Neural cell (in vitro differentiated cells): ENCODE data around the gene NBDY.

Experiments used
- CTCF ChIP-seq: fragments of 450-650 bp; IDR thresholded peaks from 2 replicates; pipeline ENCODE4 v1.5.1; 2014; ENCODE audit warnings: antibody characterized with exemption, mild to moderate bottlenecking, moderate library complexity; ENCODE audit not compliant: poor library complexity, severe bottlenecking
- EP300 ChIP-seq: fragments of 450-650 bp; conservative IDR thresholded peaks from 2 replicates; pipeline ENCODE4 v1.6.1; 2014; ENCODE audit warnings: antibody characterized with exemption, mild to moderate bottlenecking, moderate library complexity; ENCODE audit not compliant: poor library complexity, severe bottlenecking
- EZH2 ChIP-seq: fragments of 200-600, 300-800 bp; shearing (Covaris generic), sonication (generic); IDR thresholded peaks from 2 replicates; pipeline ENCODE4 v1.6.1; 2014; ENCODE audit warnings: antibody characterized with exemption, low read length, borderline replicate concordance, mild to moderate bottlenecking; ENCODE audit not compliant: insufficient read depth, poor library complexity, severe bottlenecking
- POLR2AphosphoS5 ChIP-seq: IDR thresholded peaks from 2 replicates; pipeline ENCODE4 v1.6.1; 2012
- RAD21 ChIP-seq: fragments of 450-650 bp; conservative IDR thresholded peaks from 2 replicates; pipeline ENCODE4 v1.6.1; 2014; ENCODE audit warnings: antibody characterized with exemption, mild to moderate bottlenecking, moderate library complexity
- TAF1 ChIP-seq: IDR thresholded peaks from 2 replicates; pipeline ENCODE4 v1.6.1; 2012; ENCODE audit warnings: low read depth
- TF ChIP-seq, protein P1 (sequence below): IDR thresholded peaks from 2 replicates; pipeline ENCODE4 v1.6.1; 2012; ENCODE audit warnings: borderline replicate concordance

- TF ChIP-seq POLR2AphosphoS5 = no peak
- TF ChIP-seq CTCF = no peak
- TF ChIP-seq, protein P1, sequence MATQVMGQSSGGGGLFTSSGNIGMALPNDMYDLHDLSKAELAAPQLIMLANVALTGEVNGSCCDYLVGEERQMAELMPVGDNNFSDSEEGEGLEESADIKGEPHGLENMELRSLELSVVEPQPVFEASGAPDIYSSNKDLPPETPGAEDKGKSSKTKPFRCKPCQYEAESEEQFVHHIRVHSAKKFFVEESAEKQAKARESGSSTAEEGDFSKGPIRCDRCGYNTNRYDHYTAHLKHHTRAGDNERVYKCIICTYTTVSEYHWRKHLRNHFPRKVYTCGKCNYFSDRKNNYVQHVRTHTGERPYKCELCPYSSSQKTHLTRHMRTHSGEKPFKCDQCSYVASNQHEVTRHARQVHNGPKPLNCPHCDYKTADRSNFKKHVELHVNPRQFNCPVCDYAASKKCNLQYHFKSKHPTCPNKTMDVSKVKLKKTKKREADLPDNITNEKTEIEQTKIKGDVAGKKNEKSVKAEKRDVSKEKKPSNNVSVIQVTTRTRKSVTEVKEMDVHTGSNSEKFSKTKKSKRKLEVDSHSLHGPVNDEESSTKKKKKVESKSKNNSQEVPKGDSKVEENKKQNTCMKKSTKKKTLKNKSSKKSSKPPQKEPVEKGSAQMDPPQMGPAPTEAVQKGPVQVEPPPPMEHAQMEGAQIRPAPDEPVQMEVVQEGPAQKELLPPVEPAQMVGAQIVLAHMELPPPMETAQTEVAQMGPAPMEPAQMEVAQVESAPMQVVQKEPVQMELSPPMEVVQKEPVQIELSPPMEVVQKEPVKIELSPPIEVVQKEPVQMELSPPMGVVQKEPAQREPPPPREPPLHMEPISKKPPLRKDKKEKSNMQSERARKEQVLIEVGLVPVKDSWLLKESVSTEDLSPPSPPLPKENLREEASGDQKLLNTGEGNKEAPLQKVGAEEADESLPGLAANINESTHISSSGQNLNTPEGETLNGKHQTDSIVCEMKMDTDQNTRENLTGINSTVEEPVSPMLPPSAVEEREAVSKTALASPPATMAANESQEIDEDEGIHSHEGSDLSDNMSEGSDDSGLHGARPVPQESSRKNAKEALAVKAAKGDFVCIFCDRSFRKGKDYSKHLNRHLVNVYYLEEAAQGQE = no peak
- TF ChIP-seq EZH2 = no peak
- no peak for TF ChIP-seq EP300
- no peak for TF ChIP-seq RAD21
- TF ChIP-seq TAF1 = no peak
These were observed 64.0 kb downstream of the NBDY start for GRCh38 chrX:56793112-56793430.
